Astrocyte (in vitro differentiated cells and primary cell): ENCODE data around the gene PLCL2. TPM values are rescaled to one million over a fixed set of nuclear protein-coding genes. Genes with fewer than 3 reads are reported as not detected.

Source experiments
- DNase-seq: peaks from one replicate; pipeline ENCODE4 v3.0.0-alpha.2; 2010; ENCODE audit warnings: low read depth
- FAIRE-seq: peaks from 2 replicates; lab custom pipeline; 2011; peaks lifted over from hg19 to GRCh38; lab: Jason Lieb, UNC
- H2AFZ ChIP-seq: 2 replicates; pipeline ENCODE4 v1.6.0; 2012; ENCODE audit warnings: low read depth, low read length, inconsistent platforms
- H3K27ac ChIP-seq: 2 replicates; pipeline ENCODE4 v1.5.1; 2011; ENCODE audit warnings: low read depth, low read length, inconsistent platforms
- H3K27me3 ChIP-seq: 2 replicates; pipeline ENCODE4 v1.6.0; 2011; ENCODE audit warnings: low read length, inconsistent platforms; ENCODE audit not compliant: insufficient read depth
- H3K36me3 ChIP-seq: 2 replicates; pipeline ENCODE4 v1.5.1; 2011; ENCODE audit warnings: low read length, inconsistent platforms; ENCODE audit not compliant: insufficient read depth
- H3K4me1 ChIP-seq: 2 replicates; pipeline ENCODE4 v1.5.1; 2011; ENCODE audit warnings: low read length, inconsistent platforms; ENCODE audit not compliant: insufficient read depth
- H3K4me2 ChIP-seq: 2 replicates; pipeline ENCODE4 v1.6.0; 2012; ENCODE audit warnings: low read length, inconsistent platforms
- H3K4me3 ChIP-seq: 2 replicates; pipeline ENCODE4 v1.5.1; 2011; ENCODE audit warnings: low read depth, mild to moderate bottlenecking, low read length, inconsistent platforms; ENCODE audit not compliant: insufficient read depth
- H3K79me2 ChIP-seq: 2 replicates; pipeline ENCODE4 v1.6.0; 2012; ENCODE audit warnings: mild to moderate bottlenecking, low read length, inconsistent platforms; ENCODE audit not compliant: insufficient read depth
- H3K9ac ChIP-seq: 2 replicates; pipeline ENCODE4 v1.6.0; 2012; ENCODE audit warnings: mild to moderate bottlenecking, low read length, inconsistent platforms
- H3K9me3 ChIP-seq: 2 replicates; pipeline ENCODE4 v1.5.1; 2012; ENCODE audit warnings: low read depth, mild to moderate bottlenecking, low read length, inconsistent platforms; ENCODE audit not compliant: insufficient read depth
- H4K20me1 ChIP-seq: 2 replicates; pipeline ENCODE4 v1.6.0; 2012; ENCODE audit warnings: low read length, inconsistent platforms; ENCODE audit not compliant: insufficient read depth
- H3K27ac Mint-ChIP-seq: one replicate; pipeline ENCODE4 v1.8.0; 2021; ENCODE audit warnings: mild to moderate bottlenecking, mixed read lengths; ENCODE audit not compliant: unreplicated experiment
- H3K27me3 Mint-ChIP-seq: one replicate; pipeline ENCODE4 v1.8.0; 2021; ENCODE audit warnings: low read depth, mixed read lengths; ENCODE audit not compliant: unreplicated experiment
- H3K36me3 Mint-ChIP-seq: one replicate; pipeline ENCODE4 v1.8.0; 2021; ENCODE audit warnings: low read depth, mixed read lengths; ENCODE audit not compliant: unreplicated experiment
- H3K4me1 Mint-ChIP-seq: one replicate; pipeline ENCODE4 v1.8.0; 2021; ENCODE audit warnings: low read depth, mixed read lengths; ENCODE audit not compliant: unreplicated experiment
- H3K4me3 Mint-ChIP-seq: one replicate; pipeline ENCODE4 v1.8.0; 2021; ENCODE audit warnings: mild to moderate bottlenecking, moderate library complexity, mixed read lengths; ENCODE audit not compliant: unreplicated experiment
- H3K9me3 Mint-ChIP-seq: one replicate; pipeline ENCODE4 v1.8.0; 2021; ENCODE audit warnings: mild to moderate bottlenecking, mixed read lengths; ENCODE audit not compliant: unreplicated experiment
- CTCF ChIP-seq: IDR thresholded peaks from 2 replicates; pipeline ENCODE4 v1.5.1; 2011; ENCODE audit warnings: low read depth, mild to moderate bottlenecking, inconsistent platforms, low read length, moderate library complexity; ENCODE audit not compliant: insufficient read depth
- EZH2 ChIP-seq: IDR thresholded peaks from 2 replicates; pipeline ENCODE4 v1.6.1; 2012; ENCODE audit warnings: mild to moderate bottlenecking, low read length, inconsistent platforms; ENCODE audit not compliant: insufficient read depth
- total RNA-seq: library from RNA; stranded (reverse); gene quantifications from 2 replicates; pipeline ENCODE4 v1.2.1, GENCODE V29; 2021

Gene PLCL2
- total RNA-seq, 1 donor from 2014 or later: 3.9 TPM

- Histone ChIP-seq H3K9me3 (no peaks in the 10 kb centered on the region), H4K20me1 (peaks cover 3% of the 10 kb centered on the region), H3K9ac (no peak overlapping the region), H3K27ac (no peak overlapping the region), H3K27me3 (no peaks in the 10 kb centered on the region), H3K4me2 (no peak overlapping the region), H3K4me1 (peaks cover 10% of the 10 kb centered on the region), H3K36me3 (no peaks in the 10 kb centered on the region), H3K4me3 (no peak overlapping the region), H2AFZ (no peak overlapping the region), H3K79me2 (peaks cover 4% of the 10 kb centered on the region)
- no peak for DNase-seq
- FAIRE-seq: no peak
- H3K4me3 Mint-ChIP-seq: no peak overlapping the region
- H3K9me3 Mint-ChIP-seq: no peaks in the 10 kb centered on the region
- no peak for TF ChIP-seq EZH2
- no peak for TF ChIP-seq CTCF
- no peaks in the 10 kb centered on the region for H3K27me3 Mint-ChIP-seq
- H3K4me1 Mint-ChIP-seq: peaks cover 12% of the 10 kb centered on the region
- no peak overlapping the region for H3K27ac Mint-ChIP-seq
- no peaks in the 10 kb centered on the region for H3K36me3 Mint-ChIP-seq
Observed at GRCh38 chr3:16917980-16918682, 33.4 kb downstream of the PLCL2 start.

GRCh38 chr3:16918683-16919025, 33.9 kb downstream of the PLCL2 start:
- Histone ChIP-seq H3K79me2 (peaks cover 4% of the 10 kb centered on the region), H2AFZ (no peak overlapping the region), H4K20me1 (peaks cover 3% of the 10 kb centered on the region), H3K4me3 (no peak overlapping the region), H3K9me3 (no peaks in the 10 kb centered on the region), H3K27ac (no peak overlapping the region), H3K4me2 (no peak overlapping the region), H3K9ac (no peak overlapping the region), H3K36me3 (no peaks in the 10 kb centered on the region), H3K4me1 (peaks cover 10% of the 10 kb centered on the region), H3K27me3 (no peaks in the 10 kb centered on the region)
- Mint-ChIP-seq H3K4me1 (peaks cover 12% of the 10 kb centered on the region), H3K27me3 (no peaks in the 10 kb centered on the region), H3K27ac (no peak overlapping the region), H3K36me3 (no peaks in the 10 kb centered on the region), H3K4me3 (no peak overlapping the region), H3K9me3 (no peaks in the 10 kb centered on the region)
- TF ChIP-seq CTCF: no peak
- FAIRE-seq: no peak
- no peak for DNase-seq

GRCh38 chr3:16923112-16923511, 38.4 kb downstream of the PLCL2 start:
- no peak overlapping the region for H3K4me2 ChIP-seq
- Mint-ChIP-seq H3K27ac (no peak overlapping the region), H3K9me3 (peaks cover 4% of the 10 kb centered on the region), H3K4me1 (no peaks in the 10 kb centered on the region), H3K4me3 (no peak overlapping the region), H3K36me3 (no peaks in the 10 kb centered on the region), H3K27me3 (no peaks in the 10 kb centered on the region)
- H3K79me2 ChIP-seq: peaks cover 4% of the 10 kb centered on the region
- H4K20me1 ChIP-seq: no peaks in the 10 kb centered on the region
- H3K4me3 ChIP-seq: no peak overlapping the region
- no peaks in the 10 kb centered on the region for H3K36me3 ChIP-seq
- H3K27ac ChIP-seq: no peak overlapping the region
- no peaks in the 10 kb centered on the region for H3K27me3 ChIP-seq
- H3K9ac ChIP-seq: no peak overlapping the region
- H3K9me3 ChIP-seq: no peaks in the 10 kb centered on the region
- no peak for FAIRE-seq
- TF ChIP-seq CTCF: no peak
- no peak for TF ChIP-seq EZH2
- no peak for DNase-seq
- no peaks in the 10 kb centered on the region for H3K4me1 ChIP-seq
- H2AFZ ChIP-seq: no peak overlapping the region
